Measurements from ENCODE around the gene ATF6B.

ATF6B gene

DNA sequence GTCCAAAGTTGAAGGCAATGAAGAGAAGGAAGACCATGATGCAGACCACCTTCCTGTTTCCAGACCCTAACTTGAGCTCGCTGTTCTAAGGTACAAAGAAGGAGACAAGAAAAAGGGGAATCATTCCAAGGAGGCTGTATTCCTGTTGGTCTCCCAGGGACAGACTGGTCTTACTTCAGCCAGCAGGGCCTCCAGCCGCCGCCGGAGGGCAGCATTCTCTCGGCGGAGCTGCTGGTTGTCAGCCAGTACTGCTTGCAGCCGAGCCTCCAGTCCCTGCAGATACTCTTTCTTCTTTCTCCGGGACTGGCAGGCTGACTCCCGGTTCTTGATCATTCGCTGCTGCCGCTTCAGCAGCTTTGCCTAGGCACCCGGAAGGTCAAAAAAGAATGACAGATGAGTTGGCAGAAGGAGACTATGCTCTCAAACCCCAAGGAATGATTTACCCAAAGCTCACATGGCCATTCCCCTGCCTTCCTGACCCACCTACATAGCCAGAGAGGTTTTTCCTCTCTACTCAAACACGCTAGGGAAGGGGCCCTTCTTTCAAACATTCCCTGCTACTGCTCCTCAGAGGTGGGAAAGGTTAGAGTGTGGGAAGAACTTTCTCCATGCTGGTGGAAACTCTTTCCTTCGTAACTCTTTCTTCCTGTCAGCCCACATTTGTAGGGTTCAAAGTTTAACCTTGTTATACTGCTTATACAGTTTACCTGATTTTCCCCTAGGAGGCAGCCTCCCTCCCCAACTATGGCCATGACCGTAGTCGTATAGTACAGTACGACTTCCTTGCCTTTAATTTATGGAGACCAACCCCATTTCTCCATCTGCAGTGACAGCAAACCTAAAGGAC, 9.0 kb downstream of the ATF6B start:
- H3K4me3 ChIP-seq (ENCODE audit: control insufficient read depth, low read depth, low read length): no peak overlapping the region
- TF ChIP-seq, protein P1, sequence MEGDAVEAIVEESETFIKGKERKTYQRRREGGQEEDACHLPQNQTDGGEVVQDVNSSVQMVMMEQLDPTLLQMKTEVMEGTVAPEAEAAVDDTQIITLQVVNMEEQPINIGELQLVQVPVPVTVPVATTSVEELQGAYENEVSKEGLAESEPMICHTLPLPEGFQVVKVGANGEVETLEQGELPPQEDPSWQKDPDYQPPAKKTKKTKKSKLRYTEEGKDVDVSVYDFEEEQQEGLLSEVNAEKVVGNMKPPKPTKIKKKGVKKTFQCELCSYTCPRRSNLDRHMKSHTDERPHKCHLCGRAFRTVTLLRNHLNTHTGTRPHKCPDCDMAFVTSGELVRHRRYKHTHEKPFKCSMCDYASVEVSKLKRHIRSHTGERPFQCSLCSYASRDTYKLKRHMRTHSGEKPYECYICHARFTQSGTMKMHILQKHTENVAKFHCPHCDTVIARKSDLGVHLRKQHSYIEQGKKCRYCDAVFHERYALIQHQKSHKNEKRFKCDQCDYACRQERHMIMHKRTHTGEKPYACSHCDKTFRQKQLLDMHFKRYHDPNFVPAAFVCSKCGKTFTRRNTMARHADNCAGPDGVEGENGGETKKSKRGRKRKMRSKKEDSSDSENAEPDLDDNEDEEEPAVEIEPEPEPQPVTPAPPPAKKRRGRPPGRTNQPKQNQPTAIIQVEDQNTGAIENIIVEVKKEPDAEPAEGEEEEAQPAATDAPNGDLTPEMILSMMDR (conservative IDR thresholded peaks at IDR 0.05; ENCODE audit: control insufficient read depth, insufficient read depth, low read depth, low read length): peak; percentile 94
- peak; percentile 85 for DNase-seq (ENCODE audit: low read depth)

DNA sequence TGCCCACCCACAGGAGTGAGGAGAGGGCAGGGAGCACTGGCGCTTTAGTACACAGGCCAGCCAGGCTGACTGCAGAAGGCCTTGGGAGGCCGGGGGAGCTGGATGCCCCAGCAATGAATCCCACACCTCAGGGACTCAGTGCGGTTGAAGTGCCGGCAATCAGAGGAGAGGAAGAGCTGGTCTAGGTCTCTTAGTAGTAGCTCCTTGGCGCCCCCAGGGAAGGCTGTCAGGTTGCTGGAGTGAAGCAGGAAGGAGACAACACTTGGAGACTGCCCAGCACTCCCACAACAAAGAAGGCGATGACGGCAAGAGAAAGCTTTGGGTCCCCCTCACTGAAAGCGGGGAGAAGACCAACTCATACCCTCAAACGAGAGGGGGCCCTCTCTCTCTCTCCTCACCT, 10.6 kb downstream of the ATF6B start:
- no peak overlapping the region for H3K4me3 ChIP-seq (ENCODE audit: control insufficient read depth, low read depth, low read length)
- TF ChIP-seq, protein P1 (conservative IDR thresholded peaks at IDR 0.05; ENCODE audit: control insufficient read depth, insufficient read depth, low read depth, low read length): no peak

DNA sequence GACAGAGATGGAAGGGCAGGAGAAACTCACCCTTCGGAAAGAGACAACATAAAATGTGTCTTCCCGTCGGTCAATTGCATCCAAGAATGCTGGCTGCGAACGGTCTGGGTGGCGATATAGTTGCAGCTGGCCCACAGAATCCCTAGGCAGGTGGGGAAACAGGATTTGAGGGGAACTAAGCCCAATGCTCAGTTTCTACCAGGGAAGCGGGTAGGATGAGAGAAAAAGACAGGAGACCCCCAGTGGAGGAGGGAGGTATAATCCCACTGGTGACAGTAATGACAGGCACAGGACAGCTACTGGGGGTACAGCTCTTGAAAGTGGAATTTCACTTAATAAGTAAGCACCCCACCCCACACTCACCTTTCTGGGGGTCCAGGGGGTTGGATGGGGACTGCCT, 11.4 kb downstream of the ATF6B start:
- TF ChIP-seq, protein P1 (conservative IDR thresholded peaks at IDR 0.05; ENCODE audit: control insufficient read depth, insufficient read depth, low read depth, low read length): peak; percentile 41
- no peak for DNase-seq (ENCODE audit: low read depth)
- H3K4me3 ChIP-seq (ENCODE audit: control insufficient read depth, low read depth, low read length): no peak overlapping the region

More for the DNA sequence above, 10.6 kb downstream of the ATF6B start:
- no peak for DNase-seq (ENCODE audit: low read depth)

DNA sequence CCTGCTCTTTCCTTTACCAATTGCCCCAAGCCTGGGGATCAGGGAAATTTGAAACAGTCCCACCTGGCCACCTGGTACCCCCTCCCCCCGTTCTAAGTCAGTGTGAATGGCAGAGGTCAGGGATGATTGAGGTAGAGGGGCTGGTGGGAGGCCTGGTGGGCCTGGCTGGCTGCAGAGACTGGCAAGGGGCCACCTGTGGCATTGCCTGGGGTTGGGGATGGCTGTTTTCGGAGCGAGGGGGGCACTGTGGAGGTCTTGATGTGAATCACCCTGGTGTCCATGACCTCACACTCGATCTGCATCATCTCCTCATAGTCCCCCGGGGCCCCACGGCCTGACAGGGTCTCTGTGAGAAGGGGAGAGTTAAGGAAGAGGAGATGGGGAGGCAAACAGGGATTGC, 12.4 kb downstream of the ATF6B start:
- H3K4me3 ChIP-seq (ENCODE audit: control insufficient read depth, low read depth, low read length): no peak overlapping the region
- TF ChIP-seq, protein P1 (conservative IDR thresholded peaks at IDR 0.05; ENCODE audit: control insufficient read depth, insufficient read depth, low read depth, low read length): no peak
- DNase-seq (ENCODE audit: low read depth): no peak

DNA sequence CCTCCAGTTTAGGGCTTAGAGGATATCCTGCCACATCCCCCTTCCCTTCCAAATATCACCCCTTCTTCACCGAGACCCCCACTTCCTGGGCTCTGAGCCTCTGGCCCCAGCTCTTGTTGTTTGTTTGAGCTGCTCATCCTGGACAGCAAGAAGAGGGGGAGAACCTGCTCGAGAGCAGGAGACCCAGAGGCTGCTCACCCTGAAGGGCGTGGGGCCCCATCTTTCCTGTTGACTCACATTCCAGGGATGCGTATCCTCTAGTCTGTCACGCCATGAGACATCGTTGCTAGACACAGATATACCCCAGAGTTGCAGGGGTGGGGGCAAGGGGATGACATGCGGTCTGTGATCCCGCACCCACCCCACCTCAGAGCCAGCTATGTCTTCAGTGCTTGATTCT, 13.2 kb downstream of the ATF6B start:
- no peak overlapping the region for H3K4me3 ChIP-seq (ENCODE audit: control insufficient read depth, low read depth, low read length)
- peak; percentile 76 for DNase-seq (ENCODE audit: low read depth)
- TF ChIP-seq, protein P1 (conservative IDR thresholded peaks at IDR 0.05; ENCODE audit: control insufficient read depth, insufficient read depth, low read depth, low read length): no peak

DNA sequence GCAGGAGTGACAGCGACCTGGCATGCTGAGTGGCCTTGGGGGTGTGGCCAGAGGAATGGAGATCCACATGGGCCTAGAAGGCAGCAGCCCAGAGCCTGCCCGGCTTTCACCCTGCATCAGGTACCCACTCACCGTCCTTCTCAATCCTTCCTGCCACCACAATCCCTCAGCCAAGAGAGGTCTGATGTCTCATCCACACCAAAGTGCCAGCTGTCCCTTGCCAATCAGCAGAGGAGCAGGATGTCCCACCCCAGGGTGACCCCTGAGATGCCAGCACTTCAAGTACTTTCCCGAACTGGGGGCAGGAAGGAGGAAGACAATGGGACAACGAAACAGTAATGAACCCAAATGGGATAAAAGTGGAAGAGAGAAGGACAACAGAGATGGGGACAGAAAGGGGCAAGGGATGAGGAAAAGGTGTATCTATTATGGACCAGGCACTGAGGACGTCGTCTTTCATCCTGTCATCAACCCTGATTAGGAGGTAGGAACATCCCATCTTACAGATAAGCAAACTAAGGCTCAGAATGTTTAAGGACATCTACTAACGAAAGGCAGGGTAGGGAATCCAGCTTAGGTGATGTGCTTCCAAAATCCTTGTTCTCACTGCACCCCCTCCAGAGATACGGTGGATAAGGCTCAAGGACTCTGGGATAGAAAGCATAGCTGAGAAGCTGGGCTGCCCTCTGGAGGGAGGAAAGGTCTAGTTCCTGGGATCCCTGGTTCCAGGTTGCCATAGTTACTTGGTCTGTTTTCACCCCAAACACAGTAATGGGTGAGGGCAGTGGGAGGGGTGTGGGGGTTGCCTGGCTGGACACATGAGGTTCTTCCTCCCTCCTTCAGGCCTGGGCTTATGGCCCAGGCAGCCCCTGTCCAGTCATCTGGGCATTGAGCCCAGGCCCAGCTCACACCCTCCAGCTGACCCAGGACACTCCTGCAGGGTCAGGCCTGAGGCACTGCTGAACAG, 14.4 kb downstream of the ATF6B start:
- TF ChIP-seq, protein P1 (conservative IDR thresholded peaks at IDR 0.05; ENCODE audit: control insufficient read depth, insufficient read depth, low read depth, low read length): peak; percentile 74
- H3K4me3 ChIP-seq (ENCODE audit: control insufficient read depth, low read depth, low read length): no peak overlapping the region
- DNase-seq (ENCODE audit: low read depth): peak; percentile 99
